DOHH2 (cell line): ENCODE measurements around the gene DERA.

Experiments
- H3F3A ChIP-seq: fragments of 200-600 bp; sonication (generic), shearing (Covaris generic); 2 replicates; pipeline ENCODE4 v1.6.0; 2016; ENCODE audit warnings: antibody characterized with exemption, mild to moderate bottlenecking; ENCODE audit not compliant: control insufficient read depth, insufficient read depth
- H3K27ac ChIP-seq: fragments of 200-600 bp; sonication (generic); 2 replicates; pipeline ENCODE4 v1.5.1; 2014; ENCODE audit warnings: low read depth, mild to moderate bottlenecking, low read length, moderate library complexity
- H3K27me3 ChIP-seq: fragments of 200-600 bp; sonication (generic); 2 replicates; pipeline ENCODE4 v1.6.1; 2014; ENCODE audit warnings: mild to moderate bottlenecking, low read length, mixed read lengths; ENCODE audit not compliant: control insufficient read depth
- H3K36me3 ChIP-seq: fragments of 200-600 bp; sonication (generic); 2 replicates; pipeline ENCODE4 v1.6.1; 2014; ENCODE audit warnings: mild to moderate bottlenecking, low read length, moderate library complexity, mixed read lengths; ENCODE audit not compliant: control insufficient read depth
- H3K4me1 ChIP-seq: fragments of 200-600 bp; sonication (generic); 2 replicates; pipeline ENCODE4 v1.6.1; 2014; ENCODE audit warnings: mild to moderate bottlenecking, low read length, mixed read lengths; ENCODE audit not compliant: control insufficient read depth
- H3K4me2 ChIP-seq: fragments of 200-600 bp; sonication (generic); 2 replicates; pipeline ENCODE4 v1.6.0; 2014; ENCODE audit warnings: mild to moderate bottlenecking, low read length, moderate library complexity
- H3K4me3 ChIP-seq: fragments of 200-600 bp; sonication (generic); 2 replicates; pipeline ENCODE4 v1.5.1; 2014; ENCODE audit warnings: mild to moderate bottlenecking, low read length, mixed read lengths
- H3K79me2 ChIP-seq: fragments of 200-600 bp; sonication (generic); 2 replicates; pipeline ENCODE4 v1.6.1; 2014; ENCODE audit warnings: mild to moderate bottlenecking, low read length, mixed read lengths; ENCODE audit not compliant: control insufficient read depth
- H3K9me2 ChIP-seq: fragments of 200-600 bp; sonication (generic); replicated peaks from 2 replicates; pipeline ENCODE4 v1.6.1; 2014; ENCODE audit warnings: mild to moderate bottlenecking, low read length, mixed read lengths; ENCODE audit not compliant: control insufficient read depth
- H3K9me3 ChIP-seq: fragments of 200-600 bp; sonication (generic); 2 replicates; pipeline ENCODE4 v1.6.1; 2014; ENCODE audit warnings: antibody characterized with exemption, low read length, mixed read lengths; ENCODE audit not compliant: control insufficient read depth, insufficient read depth
- H4K20me1 ChIP-seq: fragments of 200-600 bp; sonication (generic); 2 replicates; pipeline ENCODE4 v1.6.0; 2014; ENCODE audit warnings: low read depth, mild to moderate bottlenecking, antibody characterized with exemption, low read length, moderate library complexity; ENCODE audit not compliant: control insufficient read depth, insufficient read depth
- CTCF ChIP-seq: fragments of 200-600 bp; sonication (generic); IDR thresholded peaks from one replicate; pipeline ENCODE4 v1.5.1; 2014; ENCODE audit warnings: antibody characterized with exemption, mild to moderate bottlenecking, low read depth, low read length; ENCODE audit not compliant: poor library complexity, severe bottlenecking
- EZH2phosphoT487 ChIP-seq: fragments of 200-600 bp; sonication (generic); IDR thresholded peaks from 2 replicates; pipeline ENCODE4 v1.6.1; 2017; ENCODE audit warnings: borderline replicate concordance, mild to moderate bottlenecking, antibody characterized with exemption, low read length, moderate library complexity, mixed read lengths

Gene DERA

GRCh38 chr12:15887043-15887817, 23.9 kb upstream of the DERA start:
- no peaks in the 10 kb centered on the region for H3K9me2 ChIP-seq
- peaks cover 27% of the 10 kb centered on the region; the same call in 1 of the 2 replicates for H4K20me1 ChIP-seq
- no peak overlapping the region for H3K27ac ChIP-seq
- peaks cover 20% of the 10 kb centered on the region for H3K4me1 ChIP-seq
- H3K4me3 ChIP-seq, result no peak overlapping the region
- no peak for TF ChIP-seq EZH2phosphoT487
- no peak for TF ChIP-seq CTCF
- no peaks in the 10 kb centered on the region for H3F3A ChIP-seq
- no peak overlapping the region for H3K4me2 ChIP-seq
- no peaks in the 10 kb centered on the region for H3K27me3 ChIP-seq
- H3K36me3 ChIP-seq, result peaks cover 86% of the 10 kb centered on the region
- H3K79me2 ChIP-seq, result peaks cover 79% of the 10 kb centered on the region
- H3K9me3 ChIP-seq, result no peaks in the 10 kb centered on the region

DNA sequence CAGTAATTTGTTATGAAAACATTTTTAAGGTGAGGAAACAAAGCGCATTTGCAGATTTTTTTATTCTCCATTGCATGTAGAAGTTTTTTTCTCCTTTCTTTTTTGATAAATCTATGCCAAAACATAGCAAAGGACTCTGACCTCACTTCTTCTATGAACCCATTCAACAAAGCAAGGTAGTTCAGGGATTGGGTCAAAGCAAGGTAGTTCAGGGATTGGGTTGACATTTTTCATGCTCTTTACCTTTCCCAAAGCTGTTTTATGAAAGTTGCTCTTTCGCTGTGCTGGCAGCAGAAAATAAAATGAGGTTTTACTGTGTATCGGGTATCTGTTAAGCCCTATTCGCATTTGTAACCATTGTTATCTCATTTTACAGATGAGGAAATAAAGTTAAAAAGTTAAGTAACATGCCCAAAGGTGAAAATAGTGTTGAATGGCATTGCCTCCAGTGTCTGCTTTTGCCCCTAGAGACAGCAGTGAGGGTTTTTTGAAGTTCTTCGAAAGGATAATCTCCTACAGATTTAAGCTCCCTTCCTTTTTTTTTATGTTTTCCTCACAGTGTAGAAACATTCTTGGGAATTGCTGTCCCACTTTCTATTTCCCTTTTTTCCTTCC, 18.4 kb upstream of the DERA start:
- TF ChIP-seq CTCF (no peak), EZH2phosphoT487 (no peak)
- no peaks in the 10 kb centered on the region for H3K4me1 ChIP-seq
- no peaks in the 10 kb centered on the region for H3K27me3 ChIP-seq
- H3K4me2 ChIP-seq, result no peak overlapping the region
- peaks cover 14% of the 10 kb centered on the region for H3F3A ChIP-seq
- peaks cover 8% of the 10 kb centered on the region; the same call in 1 of the 2 replicates for H4K20me1 ChIP-seq
- no peaks in the 10 kb centered on the region for H3K9me3 ChIP-seq
- H3K4me3 ChIP-seq, result no peak overlapping the region
- peaks cover 78% of the 10 kb centered on the region for H3K36me3 ChIP-seq
- H3K9me2 ChIP-seq, result no peaks in the 10 kb centered on the region
- H3K79me2 ChIP-seq, result peaks cover 30% of the 10 kb centered on the region
- no peak overlapping the region for H3K27ac ChIP-seq

DNA sequence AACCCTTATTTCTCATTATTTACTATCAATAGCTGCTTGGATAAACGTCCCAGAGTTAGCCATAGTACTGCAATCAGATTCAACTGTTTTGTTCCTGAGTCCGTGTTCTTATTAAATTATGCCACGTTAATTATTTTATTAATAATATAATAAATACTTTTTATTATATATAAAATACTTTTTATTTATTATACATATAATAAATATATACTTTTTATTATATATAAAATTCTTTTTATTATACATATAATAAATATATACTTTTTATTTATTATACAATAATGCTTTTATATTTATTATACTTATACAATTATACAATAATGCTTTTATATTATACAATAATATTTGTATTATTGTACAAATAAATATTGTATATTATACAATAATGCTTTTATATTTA, 17.9 kb upstream of the DERA start:
- H3K4me2 ChIP-seq, result no peak overlapping the region
- H3K79me2 ChIP-seq, result peaks cover 25% of the 10 kb centered on the region
- no peaks in the 10 kb centered on the region for H3K9me2 ChIP-seq
- H3K4me1 ChIP-seq, result no peaks in the 10 kb centered on the region
- no peak overlapping the region for H3K4me3 ChIP-seq
- H3K9me3 ChIP-seq, result no peaks in the 10 kb centered on the region
- H3F3A ChIP-seq, result peaks cover 19% of the 10 kb centered on the region
- no peak overlapping the region for H3K27ac ChIP-seq
- no peak for TF ChIP-seq CTCF
- TF ChIP-seq EZH2phosphoT487, result no peak
- H3K36me3 ChIP-seq, result peaks cover 77% of the 10 kb centered on the region
- H4K20me1 ChIP-seq, result peaks cover 4% of the 10 kb centered on the region; the same call in 1 of the 2 replicates
- no peaks in the 10 kb centered on the region for H3K27me3 ChIP-seq
